ENCODE results near the gene SYNJ2. TPM values are rescaled to one million over a fixed set of nuclear protein-coding genes. Genes with fewer than 3 reads are reported as not detected.
A peak's percentile ranks its signal among the peaks of the same experiment; 100 is the strongest.

The SYNJ2 gene
- total RNA-seq, 1 experiment from 2014 or later: 45.0 TPM

GRCh38 chr6:157991067-157991432 is 9.4 kb downstream of the SYNJ2 start:
- DNase-seq: no peak
- no TSS peak for BruUV-seq (replicated peaks)
- Histone ChIP-seq H3K36me3 (ENCODE audit: control insufficient read depth, insufficient read depth, low read length) (no peaks in the 10 kb centered on the region), H3K4me1 (peaks cover 27% of the 10 kb centered on the region), H3K9me3 (no peaks in the 10 kb centered on the region), H3K4me3 (ENCODE audit: low read depth, low read length) (no peak overlapping the region), H3K27me3 (replicated peaks; ENCODE audit: control insufficient read depth, insufficient read depth, low read length) (no peaks in the 10 kb centered on the region)
- no peaks in the 10 kb centered on the region for H3K27me3 Mint-ChIP-seq (ENCODE audit: insufficient read depth, unreplicated experiment)
- peak overlapping the region; percentile 78 for H3K27ac Mint-ChIP-seq (ENCODE audit: unreplicated experiment)
- TF ChIP-seq CTCF (IDR thresholded peaks at IDR 0.05; ENCODE audit: insufficient read depth in 1 of 2, low read depth in 1 of 2, low read length in 1 of 2, severe bottlenecking in 1 of 2, unreplicated experiment in 1 of 2): no peak
- no peak overlapping the region for H3K4me3 Mint-ChIP-seq (ENCODE audit: unreplicated experiment)
- CTCF ChIA-PET: no interaction called here
- H3K9me3 Mint-ChIP-seq (ENCODE audit: unreplicated experiment): no peaks in the 10 kb centered on the region
- peaks cover 35% of the 10 kb centered on the region for H3K4me1 Mint-ChIP-seq (ENCODE audit: low read depth, unreplicated experiment)
- intact Hi-C loops (cut with micrococcal nuclease; ENCODE audit: unreplicated experiment): no loop called here
- POLR2A ChIA-PET: no interaction called here
- peaks cover 37% of the 10 kb centered on the region for H3K36me3 Mint-ChIP-seq (ENCODE audit: insufficient read depth, unreplicated experiment)

GRCh38 chr6:157993076-157993475 is 11.4 kb downstream of the SYNJ2 start:
- Histone ChIP-seq H3K27me3 (replicated peaks; ENCODE audit: control insufficient read depth, insufficient read depth, low read length) (no peaks in the 10 kb centered on the region), H3K9me3 (no peaks in the 10 kb centered on the region), H3K4me3 (ENCODE audit: low read depth, low read length) (no peak overlapping the region), H3K36me3 (ENCODE audit: control insufficient read depth, insufficient read depth, low read length) (no peaks in the 10 kb centered on the region), H3K4me1 (peaks cover 21% of the 10 kb centered on the region)
- no TSS peak for BruUV-seq (replicated peaks)
- peaks cover 47% of the 10 kb centered on the region for H3K36me3 Mint-ChIP-seq (ENCODE audit: insufficient read depth, unreplicated experiment)
- H3K27me3 Mint-ChIP-seq (ENCODE audit: insufficient read depth, unreplicated experiment): no peaks in the 10 kb centered on the region
- no peak for TF ChIP-seq CTCF (IDR thresholded peaks at IDR 0.05; ENCODE audit: insufficient read depth in 1 of 2, low read depth in 1 of 2, low read length in 1 of 2, severe bottlenecking in 1 of 2, unreplicated experiment in 1 of 2)
- H3K4me1 Mint-ChIP-seq (ENCODE audit: low read depth, unreplicated experiment): peaks cover 51% of the 10 kb centered on the region
- H3K27ac Mint-ChIP-seq (ENCODE audit: unreplicated experiment): no peak overlapping the region
- ChIA-PET CTCF (interaction anchor here (0.5 to 1.9 kb wide), 6 partner anchors 10 to 79 kb away, joined by 3 to 13 read pairs (median 6); no protein-coding TSS in a partner anchor), POLR2A (interaction anchor here (0.5 to 1.0 kb wide), 3 partner anchors 38 to 147 kb away, joined by 3 to 7 read pairs (median 4); no protein-coding TSS in a partner anchor)
- no peak overlapping the region for H3K4me3 Mint-ChIP-seq (ENCODE audit: unreplicated experiment)
- no peak for DNase-seq
- intact Hi-C loops (cut with micrococcal nuclease; ENCODE audit: unreplicated experiment): no loop called here
- H3K9me3 Mint-ChIP-seq (ENCODE audit: unreplicated experiment): no peaks in the 10 kb centered on the region

- Histone ChIP-seq H3K36me3 (ENCODE audit: control insufficient read depth, insufficient read depth, low read length) (no peaks in the 10 kb centered on the region), H3K4me1 (peaks cover 21% of the 10 kb centered on the region), H3K4me3 (ENCODE audit: low read depth, low read length) (no peak overlapping the region), H3K27me3 (replicated peaks; ENCODE audit: control insufficient read depth, insufficient read depth, low read length) (no peaks in the 10 kb centered on the region), H3K9me3 (no peaks in the 10 kb centered on the region)
- H3K4me1 Mint-ChIP-seq (ENCODE audit: low read depth, unreplicated experiment): peaks cover 55% of the 10 kb centered on the region
- no peak overlapping the region for H3K4me3 Mint-ChIP-seq (ENCODE audit: unreplicated experiment)
- no peaks in the 10 kb centered on the region for H3K27me3 Mint-ChIP-seq (ENCODE audit: insufficient read depth, unreplicated experiment)
- no TSS peak for BruUV-seq (replicated peaks)
- ChIA-PET POLR2A (interaction anchor here (0.5 to 1.0 kb wide), 4 partner anchors 14 to 40 kb away, joined by 3 to 12 read pairs (median 4); no protein-coding TSS in a partner anchor), CTCF (interaction anchor here (0.9 to 1.9 kb wide), 5 partner anchors 11 to 78 kb away, joined by 3 to 13 read pairs (median 3); partner anchors contain the start of gene SYNJ2)
- intact Hi-C loops (cut with micrococcal nuclease; ENCODE audit: unreplicated experiment): no loop called here
- peak overlapping the region; percentile 74 for H3K27ac Mint-ChIP-seq (ENCODE audit: unreplicated experiment)
- no peak for TF ChIP-seq CTCF (IDR thresholded peaks at IDR 0.05; ENCODE audit: insufficient read depth in 1 of 2, low read depth in 1 of 2, low read length in 1 of 2, severe bottlenecking in 1 of 2, unreplicated experiment in 1 of 2)
- H3K9me3 Mint-ChIP-seq (ENCODE audit: unreplicated experiment): no peaks in the 10 kb centered on the region
- DNase-seq: peak; percentile 50 to 66
- H3K36me3 Mint-ChIP-seq (ENCODE audit: insufficient read depth, unreplicated experiment): peaks cover 47% of the 10 kb centered on the region
These were observed 12.6 kb downstream of the SYNJ2 start for GRCh38 chr6:157994125-157994795.
